ENCODE results near the gene AQP10. TPM values are rescaled to one million over a fixed set of nuclear protein-coding genes. Genes with fewer than 3 reads are reported as not detected.

AQP10 gene
- total RNA-seq, 6 experiments from 2014 or later = not detected

DNA sequence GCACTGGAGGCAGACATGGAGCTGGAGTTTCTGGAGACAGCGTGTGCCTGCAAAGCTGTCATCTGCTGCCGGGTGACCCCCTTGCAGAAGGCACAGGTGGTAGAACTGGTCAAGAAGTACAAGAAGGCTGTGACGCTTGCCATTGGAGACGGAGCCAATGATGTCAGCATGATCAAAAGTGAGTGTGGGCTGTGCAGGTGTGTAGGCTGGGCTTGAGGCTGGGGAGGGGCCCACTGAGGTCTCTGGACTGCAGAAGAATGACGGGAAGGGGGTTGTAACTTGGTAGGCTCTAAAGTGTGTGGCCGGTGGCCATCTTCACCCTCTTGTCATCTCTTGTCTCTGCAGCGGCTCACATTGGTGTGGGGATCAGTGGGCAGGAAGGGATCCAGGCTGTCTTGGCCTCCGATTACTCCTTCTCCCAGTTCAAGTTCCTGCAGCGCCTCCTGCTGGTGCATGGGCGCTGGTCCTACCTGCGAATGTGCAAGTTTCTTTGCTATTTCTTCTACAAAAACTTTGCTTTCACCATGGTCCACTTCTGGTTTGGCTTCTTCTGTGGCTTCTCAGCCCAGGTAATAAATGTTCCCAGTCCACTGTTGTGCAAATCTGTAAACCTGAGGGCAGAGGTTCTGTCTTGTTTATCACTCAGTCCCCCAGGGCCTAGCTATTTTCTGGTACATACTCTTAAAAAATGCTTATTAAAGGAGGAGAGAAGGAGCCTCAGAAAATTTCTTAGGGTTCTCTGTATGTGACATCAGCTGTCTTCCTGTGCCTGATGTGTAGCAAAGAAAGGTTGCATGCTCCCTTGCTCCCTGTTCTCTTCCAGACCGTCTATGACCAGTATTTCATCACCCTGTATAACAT, 24.3 kb downstream of the AQP10 start:
- DNase-seq = peak; percentile 34
- Mint-ChIP-seq H3K4me3 (no peak overlapping the region), H3K9me3 (no peaks in the 10 kb centered on the region), H3K27ac (no peak overlapping the region; the same call in 1 of the 2 replicates), H3K27me3 (ENCODE audit: insufficient read depth) (peaks cover 8% of the 10 kb centered on the region), H3K36me3 (ENCODE audit: low read depth) (peaks cover 61% of the 10 kb centered on the region), H3K4me1 (ENCODE audit: low read depth) (no peaks in the 10 kb centered on the region)
- TF ChIP-seq, protein P1, sequence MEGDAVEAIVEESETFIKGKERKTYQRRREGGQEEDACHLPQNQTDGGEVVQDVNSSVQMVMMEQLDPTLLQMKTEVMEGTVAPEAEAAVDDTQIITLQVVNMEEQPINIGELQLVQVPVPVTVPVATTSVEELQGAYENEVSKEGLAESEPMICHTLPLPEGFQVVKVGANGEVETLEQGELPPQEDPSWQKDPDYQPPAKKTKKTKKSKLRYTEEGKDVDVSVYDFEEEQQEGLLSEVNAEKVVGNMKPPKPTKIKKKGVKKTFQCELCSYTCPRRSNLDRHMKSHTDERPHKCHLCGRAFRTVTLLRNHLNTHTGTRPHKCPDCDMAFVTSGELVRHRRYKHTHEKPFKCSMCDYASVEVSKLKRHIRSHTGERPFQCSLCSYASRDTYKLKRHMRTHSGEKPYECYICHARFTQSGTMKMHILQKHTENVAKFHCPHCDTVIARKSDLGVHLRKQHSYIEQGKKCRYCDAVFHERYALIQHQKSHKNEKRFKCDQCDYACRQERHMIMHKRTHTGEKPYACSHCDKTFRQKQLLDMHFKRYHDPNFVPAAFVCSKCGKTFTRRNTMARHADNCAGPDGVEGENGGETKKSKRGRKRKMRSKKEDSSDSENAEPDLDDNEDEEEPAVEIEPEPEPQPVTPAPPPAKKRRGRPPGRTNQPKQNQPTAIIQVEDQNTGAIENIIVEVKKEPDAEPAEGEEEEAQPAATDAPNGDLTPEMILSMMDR (IDR thresholded peaks at IDR 0.05) = peak; percentile 92

DNA sequence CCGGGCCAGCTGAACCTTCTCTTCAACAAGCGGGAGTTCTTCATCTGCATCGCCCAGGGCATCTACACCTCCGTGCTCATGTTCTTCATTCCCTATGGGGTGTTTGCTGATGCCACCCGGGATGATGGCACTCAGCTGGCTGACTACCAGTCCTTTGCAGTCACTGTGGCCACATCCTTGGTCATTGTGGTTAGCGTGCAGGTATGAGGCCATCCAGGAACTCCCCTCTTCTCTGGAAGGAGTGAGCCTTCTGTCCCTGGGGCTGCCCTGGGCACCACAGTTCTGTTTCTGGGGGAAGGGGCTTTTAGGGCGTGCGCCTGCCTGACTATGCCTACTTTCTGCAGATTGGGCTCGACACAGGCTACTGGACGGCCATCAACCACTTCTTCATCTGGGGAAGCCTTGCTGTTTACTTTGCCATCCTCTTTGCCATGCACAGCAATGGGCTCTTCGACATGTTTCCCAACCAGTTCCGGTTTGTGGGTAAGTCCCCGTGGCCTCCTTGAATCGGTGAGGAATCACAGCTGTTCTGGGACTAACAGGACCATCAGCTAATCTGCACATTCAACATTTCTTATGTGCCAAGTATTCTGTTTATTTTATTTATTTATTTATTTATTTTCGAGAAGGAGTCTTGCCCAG, 25.5 kb downstream of the AQP10 start:
- Mint-ChIP-seq H3K27me3 (ENCODE audit: insufficient read depth) (peaks cover 8% of the 10 kb centered on the region), H3K27ac (no peak overlapping the region), H3K36me3 (ENCODE audit: low read depth) (peaks cover 57% of the 10 kb centered on the region), H3K4me3 (no peak overlapping the region), H3K4me1 (ENCODE audit: low read depth) (no peaks in the 10 kb centered on the region), H3K9me3 (no peaks in the 10 kb centered on the region)
- TF ChIP-seq, protein P1 (IDR thresholded peaks at IDR 0.05) = no peak
- no peak for DNase-seq

DNA sequence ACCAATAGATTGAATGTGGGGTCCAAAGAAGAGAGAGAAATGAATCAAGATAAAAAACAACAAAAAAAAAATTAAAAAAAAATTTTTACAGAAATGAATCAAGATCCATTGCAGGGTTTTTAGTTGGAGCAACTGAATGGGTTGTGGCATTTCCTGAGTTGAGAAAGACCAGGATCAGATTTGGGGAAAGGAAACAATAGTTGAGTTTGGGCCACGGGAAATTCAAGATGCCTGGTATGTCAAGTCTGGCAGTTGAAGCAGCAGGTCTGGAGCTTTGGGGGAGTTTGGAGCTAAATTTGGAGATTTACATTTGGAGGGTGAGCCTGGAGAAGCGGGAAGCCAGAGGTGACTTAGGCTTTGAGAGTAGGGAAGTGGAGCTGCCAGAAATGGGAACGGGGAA, 27.1 kb downstream of the AQP10 start:
- Mint-ChIP-seq H3K36me3 (ENCODE audit: low read depth) (peaks cover 47% of the 10 kb centered on the region), H3K27ac (no peak overlapping the region), H3K27me3 (ENCODE audit: insufficient read depth) (peaks cover 8% of the 10 kb centered on the region), H3K9me3 (no peaks in the 10 kb centered on the region), H3K4me3 (no peak overlapping the region), H3K4me1 (ENCODE audit: low read depth) (peaks cover 7% of the 10 kb centered on the region)
- TF ChIP-seq, protein P1 (IDR thresholded peaks at IDR 0.05) = no peak
- no peak for DNase-seq

- peaks cover 41% of the 10 kb centered on the region; the same call in 1 of the 2 replicates for H3K36me3 Mint-ChIP-seq (ENCODE audit: low read depth)
- no peaks in the 10 kb centered on the region for H3K9me3 Mint-ChIP-seq
- no peak for DNase-seq
- TF ChIP-seq, protein P1 (IDR thresholded peaks at IDR 0.05) = no peak
- no peak overlapping the region for H3K4me3 Mint-ChIP-seq
- peaks cover 8% of the 10 kb centered on the region for H3K27me3 Mint-ChIP-seq (ENCODE audit: insufficient read depth)
- H3K27ac Mint-ChIP-seq = no peak overlapping the region
- H3K4me1 Mint-ChIP-seq (ENCODE audit: low read depth) = peaks cover 13% of the 10 kb centered on the region
These were observed 27.7 kb downstream of the AQP10 start for GRCh38 chr1:154348429-154349076.

DNA sequence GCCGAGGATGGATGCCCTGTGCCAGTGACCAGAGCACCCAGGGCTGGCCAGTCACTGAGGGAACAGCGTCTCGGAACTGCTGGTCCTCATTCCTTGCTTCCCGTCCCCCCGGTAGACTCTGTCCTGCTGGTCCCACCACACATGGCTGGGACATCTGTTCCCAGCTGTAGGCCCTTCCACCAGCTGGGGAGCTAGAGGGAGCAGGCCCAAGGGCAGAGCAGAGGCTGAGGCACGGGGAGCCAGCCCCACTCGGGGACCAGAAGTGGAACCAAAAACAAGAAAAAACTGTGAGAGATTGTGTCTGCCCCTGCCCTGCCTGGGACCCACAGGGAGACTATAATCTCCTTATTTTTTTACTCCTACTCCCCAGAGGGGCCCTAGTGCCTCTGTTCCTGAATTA, 28.2 kb downstream of the AQP10 start:
- TF ChIP-seq, protein P1 (IDR thresholded peaks at IDR 0.05) = no peak
- peaks cover 19% of the 10 kb centered on the region for H3K4me1 Mint-ChIP-seq (ENCODE audit: low read depth)
- H3K36me3 Mint-ChIP-seq (ENCODE audit: low read depth) = peaks cover 35% of the 10 kb centered on the region; the same call in 1 of the 2 replicates
- H3K4me3 Mint-ChIP-seq = no peak overlapping the region
- peaks cover 2% of the 10 kb centered on the region for H3K27me3 Mint-ChIP-seq (ENCODE audit: insufficient read depth)
- H3K27ac Mint-ChIP-seq = no peak overlapping the region
- H3K9me3 Mint-ChIP-seq = no peaks in the 10 kb centered on the region
- DNase-seq = no peak
